ENCODE results near the gene RCBTB1. TPM values are rescaled to one million over a fixed set of nuclear protein-coding genes. Genes with fewer than 3 reads are reported as not detected.

The RCBTB1 gene
- 10 to 100 TPM; 12.7 to 21.6 TPM for total RNA-seq
- polyA plus RNA-seq = 10 to 100 TPM; 10.3 to 12.6 TPM
- long read RNA-seq, donor 1, partial matches to known transcripts = 4 of 13 reads
- long read RNA-seq, donor 1, other reads (novel, unspliced or antisense) = 9 of 13 reads
- long read RNA-seq, donor 2, full-length matches to known transcripts = 5 of 15 reads
- long read RNA-seq, donor 2, partial matches to known transcripts = 3 of 15 reads
- long read RNA-seq, donor 2, other reads (novel, unspliced or antisense) = 7 of 15 reads

DNA sequence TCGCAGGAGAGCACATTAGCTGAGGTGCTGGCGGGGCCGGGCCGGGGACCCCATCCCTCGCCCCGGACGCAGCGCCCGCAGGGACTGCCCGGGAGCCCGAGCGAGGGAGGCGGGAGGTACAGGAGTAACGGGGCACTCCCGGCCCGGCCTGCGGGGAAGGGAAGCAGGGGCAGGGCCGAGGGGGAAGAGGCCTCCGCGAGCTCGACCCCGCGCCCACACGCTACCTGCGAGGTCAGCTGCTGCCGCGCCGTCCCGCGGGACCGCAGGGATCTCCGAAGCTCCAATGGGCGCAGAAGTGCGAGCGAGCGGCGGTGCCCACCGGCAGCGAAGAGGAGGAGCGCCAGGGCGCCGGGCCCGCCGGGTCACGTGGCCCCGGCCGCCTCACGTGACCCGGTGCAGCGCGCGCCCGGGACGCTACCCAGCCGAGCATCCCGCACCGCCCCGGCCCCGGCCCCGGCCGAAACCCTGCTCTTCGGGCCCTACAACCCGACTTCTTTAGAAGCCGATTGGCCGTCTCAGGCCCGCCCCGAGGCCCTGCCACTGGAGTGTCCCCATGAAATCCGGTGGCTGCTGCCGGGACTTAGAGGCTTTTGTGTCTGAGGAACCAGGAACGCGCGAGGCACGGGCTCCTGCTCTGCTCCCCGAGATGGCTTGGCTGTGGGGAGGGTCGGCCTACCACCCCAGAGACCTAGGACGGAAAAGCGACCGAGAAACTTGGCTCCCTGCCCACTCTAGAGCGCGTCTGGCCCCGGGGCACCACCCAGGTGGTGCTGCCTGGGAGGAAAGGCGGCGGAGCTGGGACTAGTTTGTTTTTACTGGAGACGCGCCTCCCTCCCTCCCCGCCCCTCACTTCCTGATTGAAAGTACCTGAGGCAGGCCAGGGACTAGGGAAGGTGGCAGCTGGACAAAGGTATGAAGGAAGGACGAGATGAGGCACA lies at the start of gene RCBTB1:
TSS of gene RCBTB1 (minus strand) at position 339 of the 938 bp plus-strand sequence. CDS start 18,279 bp downstream, outside the sequence.
- peak; percentile 95 for ATAC-seq (ENCODE audit: low FRiP score)

DNA sequence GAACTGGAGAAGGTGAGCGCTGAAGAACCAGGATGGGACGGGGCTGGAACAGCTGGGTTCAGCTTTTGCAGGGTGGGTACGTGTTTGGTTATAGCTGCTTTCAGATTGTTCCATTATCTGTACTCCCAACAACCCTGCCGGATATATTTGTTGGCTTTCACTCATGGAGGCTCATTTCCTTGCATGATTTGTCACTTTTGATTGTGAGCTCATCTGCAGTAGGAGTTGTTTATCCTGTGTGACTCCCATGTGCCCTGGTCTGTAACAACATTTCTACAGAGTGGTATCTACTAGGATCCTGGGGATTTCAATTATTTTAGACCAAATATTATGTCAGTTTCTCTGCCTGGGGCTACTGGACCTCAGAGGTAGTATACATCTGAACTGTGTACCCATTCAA lies 48.4 kb upstream of the RCBTB1 start:
- intact Hi-C loops (cut with DNase I) = no loop called here
- Histone ChIP-seq H3K27ac (ENCODE audit: low read depth in 1 of 2, low read length in 2 of 2) (no peak overlapping the region), H3K27me3 (ENCODE audit: control insufficient read depth in 1 of 2, insufficient read depth in 2 of 2, low read length in 1 of 2) (no peaks in the 10 kb centered on the region), H3K4me3 (ENCODE audit: low read length in 2 of 2) (no peak overlapping the region), H3K36me3 (ENCODE audit: control insufficient read depth in 1 of 2, insufficient read depth in 2 of 2, low read length in 1 of 2) (no peaks in the 10 kb centered on the region), H3K4me1 (ENCODE audit: control insufficient read depth in 1 of 2, insufficient read depth in 2 of 2, low read length in 2 of 2) (no peaks in the 10 kb centered on the region), H3K9me3 (ENCODE audit: control insufficient read depth, low read length) (no peaks in the 10 kb centered on the region)
- no peak for DNase-seq
- 86 to 90% methylated on average over 4 of the region's 4 CpGs for WGBS, 2 donors
- ATAC-seq (ENCODE audit: low FRiP score) = no peak

More for the DNA sequence above, at the start of gene RCBTB1:
- H3K27me3 ChIP-seq (ENCODE audit: control insufficient read depth in 1 of 2, insufficient read depth in 2 of 2, low read length in 1 of 2) = no peaks in the 10 kb centered on the region
- no peaks in the 10 kb centered on the region for H3K4me1 ChIP-seq (ENCODE audit: control insufficient read depth in 1 of 2, insufficient read depth in 2 of 2, low read length in 2 of 2)
- DNase-seq = peak; percentile 73 to 88
- H3K4me3 ChIP-seq (ENCODE audit: low read length in 2 of 2) = peak within 1 kb of the TSS; percentile 53 to 91
- 1% methylated on average over 41 to 87 of the region's 87 CpGs for WGBS, 2 donors
- H3K9me3 ChIP-seq (ENCODE audit: control insufficient read depth, low read length) = no peaks in the 10 kb centered on the region
- intact Hi-C loops (cut with DNase I) = loop anchor here in 1 of 2 donors (10.0 kb wide), 1 partner anchor 141 kb away; the partner anchor contains the start of genes CAB39L and SETDB2
- H3K27ac ChIP-seq (ENCODE audit: low read depth in 1 of 2, low read length in 2 of 2) = peak within 1 kb of the TSS in 1 of 2 donors; percentile 53
- H3K36me3 ChIP-seq (ENCODE audit: control insufficient read depth in 1 of 2, insufficient read depth in 2 of 2, low read length in 1 of 2) = no peaks in the 10 kb centered on the region

GRCh38 chr13:49632156-49632555 lies 46.8 kb upstream of the RCBTB1 start:
- H3K9me3 ChIP-seq (ENCODE audit: control insufficient read depth, low read length) = no peaks in the 10 kb centered on the region
- H3K27ac ChIP-seq (ENCODE audit: low read depth in 1 of 2, low read length in 2 of 2) = no peak overlapping the region
- no peaks in the 10 kb centered on the region for H3K36me3 ChIP-seq (ENCODE audit: control insufficient read depth in 1 of 2, insufficient read depth in 2 of 2, low read length in 1 of 2)
- intact Hi-C loops (cut with DNase I) = no loop called here
- ATAC-seq (ENCODE audit: low FRiP score) (no peak), DNase-seq (no peak)
- H3K4me1 ChIP-seq (ENCODE audit: control insufficient read depth in 1 of 2, insufficient read depth in 2 of 2, low read length in 2 of 2) = no peaks in the 10 kb centered on the region
- no peaks in the 10 kb centered on the region for H3K27me3 ChIP-seq (ENCODE audit: control insufficient read depth in 1 of 2, insufficient read depth in 2 of 2, low read length in 1 of 2)
- H3K4me3 ChIP-seq (ENCODE audit: low read length in 2 of 2) = no peak overlapping the region
- WGBS, 2 donors = 94 to 95% methylated on average over 5 of the region's 5 CpGs

GRCh38 chr13:49630580-49630979 lies 45.2 kb upstream of the RCBTB1 start:
- intact Hi-C loops (cut with DNase I) = no loop called here
- DNase-seq (no peak), ATAC-seq (ENCODE audit: low FRiP score) (no peak)
- no peak overlapping the region for H3K4me3 ChIP-seq (ENCODE audit: low read length in 2 of 2)
- 87 to 88% methylated on average over 16 of the region's 16 CpGs for WGBS, 2 donors
- H3K36me3 ChIP-seq (ENCODE audit: control insufficient read depth in 1 of 2, insufficient read depth in 2 of 2, low read length in 1 of 2) = no peaks in the 10 kb centered on the region
- H3K27me3 ChIP-seq (ENCODE audit: control insufficient read depth in 1 of 2, insufficient read depth in 2 of 2, low read length in 1 of 2) = no peaks in the 10 kb centered on the region
- no peaks in the 10 kb centered on the region for H3K4me1 ChIP-seq (ENCODE audit: control insufficient read depth in 1 of 2, insufficient read depth in 2 of 2, low read length in 2 of 2)
- H3K27ac ChIP-seq (ENCODE audit: low read depth in 1 of 2, low read length in 2 of 2) = no peak overlapping the region
- no peaks in the 10 kb centered on the region for H3K9me3 ChIP-seq (ENCODE audit: control insufficient read depth, low read length)

DNA sequence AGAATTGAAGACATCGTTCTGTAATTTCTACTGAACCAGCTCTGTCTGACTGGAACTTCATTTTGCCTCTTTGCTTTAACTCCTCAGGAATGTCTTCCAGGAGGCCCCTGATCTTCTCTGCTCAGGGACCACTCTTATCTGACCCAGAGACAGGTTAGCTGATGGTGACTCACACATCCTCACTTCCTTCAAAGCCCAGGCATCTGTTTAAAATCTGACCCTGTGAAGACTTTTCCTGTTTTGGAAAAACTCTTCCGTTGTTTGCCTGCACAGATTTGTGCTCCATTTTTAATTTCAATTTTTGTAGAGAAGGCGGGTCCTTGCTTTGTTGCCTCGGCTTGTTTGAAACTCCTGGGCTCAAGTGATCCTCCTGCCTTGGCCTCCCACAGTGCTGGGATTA lies 44.6 kb upstream of the RCBTB1 start:
- no peak overlapping the region for H3K27ac ChIP-seq (ENCODE audit: low read depth in 1 of 2, low read length in 2 of 2)
- intact Hi-C loops (cut with DNase I) = no loop called here
- no peaks in the 10 kb centered on the region for H3K36me3 ChIP-seq (ENCODE audit: control insufficient read depth in 1 of 2, insufficient read depth in 2 of 2, low read length in 1 of 2)
- DNase-seq (no peak), ATAC-seq (ENCODE audit: low FRiP score) (no peak)
- no peaks in the 10 kb centered on the region for H3K27me3 ChIP-seq (ENCODE audit: control insufficient read depth in 1 of 2, insufficient read depth in 2 of 2, low read length in 1 of 2)
- H3K4me1 ChIP-seq (ENCODE audit: control insufficient read depth in 1 of 2, insufficient read depth in 2 of 2, low read length in 2 of 2) = no peaks in the 10 kb centered on the region
- H3K9me3 ChIP-seq (ENCODE audit: control insufficient read depth, low read length) = no peaks in the 10 kb centered on the region
- WGBS, 2 donors = 90 to 92% methylated on average over 4 of the region's 4 CpGs
- H3K4me3 ChIP-seq (ENCODE audit: low read length in 2 of 2) = no peak overlapping the region

GRCh38 chr13:49629196-49629938 lies 44.0 kb upstream of the RCBTB1 start:
- no peaks in the 10 kb centered on the region for H3K4me1 ChIP-seq (ENCODE audit: control insufficient read depth in 1 of 2, insufficient read depth in 2 of 2, low read length in 2 of 2)
- 81 to 87% methylated on average over 8 of the region's 8 CpGs for WGBS, 2 donors
- no peaks in the 10 kb centered on the region for H3K36me3 ChIP-seq (ENCODE audit: control insufficient read depth in 1 of 2, insufficient read depth in 2 of 2, low read length in 1 of 2)
- ATAC-seq (ENCODE audit: low FRiP score) (no peak), DNase-seq (no peak)
- intact Hi-C loops (cut with DNase I) = no loop called here
- no peaks in the 10 kb centered on the region for H3K27me3 ChIP-seq (ENCODE audit: control insufficient read depth in 1 of 2, insufficient read depth in 2 of 2, low read length in 1 of 2)
- no peaks in the 10 kb centered on the region for H3K9me3 ChIP-seq (ENCODE audit: control insufficient read depth, low read length)
- no peak overlapping the region for H3K4me3 ChIP-seq (ENCODE audit: low read length in 2 of 2)
- H3K27ac ChIP-seq (ENCODE audit: low read depth in 1 of 2, low read length in 2 of 2) = no peak overlapping the region

DNA sequence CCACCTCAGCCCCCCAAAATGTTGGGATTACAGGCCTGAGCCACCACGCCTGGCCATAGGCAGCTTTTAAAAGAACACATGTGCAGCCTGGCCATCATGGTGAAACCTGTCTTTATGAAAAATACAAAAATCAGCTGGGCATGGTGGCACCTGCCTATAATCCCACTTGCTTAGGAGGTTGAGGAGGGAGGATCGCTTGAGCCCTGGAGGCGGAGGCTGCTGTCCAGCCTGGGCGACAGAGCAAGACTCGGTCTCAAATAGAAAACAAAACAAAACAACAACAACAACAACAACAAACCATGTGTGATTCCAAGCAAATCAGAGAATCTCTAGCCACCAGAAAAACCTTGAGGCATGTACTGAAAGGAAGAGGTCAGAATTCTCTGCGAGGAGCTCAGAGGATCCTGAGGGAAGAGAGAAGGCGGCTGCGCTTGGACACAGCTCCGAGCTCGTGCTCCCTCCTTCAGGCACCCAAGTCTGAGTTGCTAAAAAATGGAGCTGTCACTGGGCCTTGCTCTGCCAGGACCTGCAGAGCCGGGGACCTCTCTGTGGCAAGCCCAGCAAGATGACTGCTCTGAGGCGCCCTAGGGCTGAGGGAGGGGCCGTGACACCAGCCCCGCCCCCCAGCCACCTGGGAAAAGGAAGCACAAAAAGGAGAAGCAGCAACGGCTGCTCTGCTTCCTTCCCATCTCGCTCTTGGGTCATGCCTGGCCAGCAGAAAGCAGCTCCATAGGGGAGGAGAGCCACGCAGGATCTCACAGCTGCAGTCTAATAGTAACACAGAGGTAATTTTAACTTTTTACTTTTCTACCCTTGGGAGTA lies 42.7 kb upstream of the RCBTB1 start, which contains the start of gene ARL11:
TSS of gene ARL11 (plus strand) at position 677 of the 822 bp plus-strand sequence. CDS start 1,941 bp downstream, outside the sequence.
- H3K9me3 ChIP-seq (ENCODE audit: control insufficient read depth, low read length) = no peaks in the 10 kb centered on the region
- intact Hi-C loops (cut with DNase I) = no loop called here
- H3K36me3 ChIP-seq (ENCODE audit: control insufficient read depth in 1 of 2, insufficient read depth in 2 of 2, low read length in 1 of 2) = no peaks in the 10 kb centered on the region
- no peak within 1 kb of the TSS for H3K4me3 ChIP-seq (ENCODE audit: low read length in 2 of 2)
- peak; percentile 80 to 82 for DNase-seq
- 49 to 55% methylated on average over 17 of the region's 17 CpGs for WGBS, 2 donors
- no peaks in the 10 kb centered on the region for H3K27me3 ChIP-seq (ENCODE audit: control insufficient read depth in 1 of 2, insufficient read depth in 2 of 2, low read length in 1 of 2)
- no peak within 1 kb of the TSS for H3K27ac ChIP-seq (ENCODE audit: low read depth in 1 of 2, low read length in 2 of 2)
- no peaks in the 10 kb centered on the region for H3K4me1 ChIP-seq (ENCODE audit: control insufficient read depth in 1 of 2, insufficient read depth in 2 of 2, low read length in 2 of 2)
- peak; percentile 30 for ATAC-seq (ENCODE audit: low FRiP score)

All from aorta (tissue), 5 donors.